Gastrocnemius medialis (tissue), 4 donors: ENCODE data around the gene HPCAL1. TPM values are rescaled to one million over a fixed set of nuclear protein-coding genes. Genes with fewer than 3 reads are reported as not detected.

Experiments
- ATAC-seq, 2 donors: fragments of 150-250 bp; one replicate each; pipeline ENCODE4 v1.9.1; 2016
- DNase-seq, 2 donors: peaks; one replicate each; pipeline ENCODE4 v3.0.0-alpha.2; 2019
- H3K27ac ChIP-seq, 4 donors: fragments of 200-600 bp; sonication (generic); 1 replicate in 1 of 4; 2 replicates in 3 of 4; pipeline ENCODE4 v1.5.1; 2016 to 2018; ENCODE audit warnings: mild to moderate bottlenecking in 2 of 4, moderate library complexity in 1 of 4
- H3K27me3 ChIP-seq, 3 donors: fragments of 200-600 bp; sonication (generic) in 2 of 3; 1 replicate in 1 of 3; 2 replicates in 2 of 3; pipeline versions ENCODE4 v1.5.1 to v1.6.0; 2016 to 2019; ENCODE audit warnings: mild to moderate bottlenecking in 1 of 3, moderate library complexity in 1 of 3
- H3K36me3 ChIP-seq, 2 donors: fragments of 200-600 bp; sonication (generic) in 1 of 2; one replicate each; pipeline ENCODE4 v1.5.1; 2017 to 2018
- H3K4me1 ChIP-seq, 2 donors: fragments of 200-600 bp; sonication (generic) in 1 of 2; one replicate each; pipeline ENCODE4 v1.5.1; 2016 to 2017; ENCODE audit warnings: mild to moderate bottlenecking in 2 of 2
- H3K4me3 ChIP-seq, 4 donors: fragments of 200-600 bp; sonication (generic) in 3 of 4; 1 replicate in 1 of 4; 2 replicates in 3 of 4; pipeline ENCODE4 v1.5.1; 2016 to 2019; ENCODE audit warnings: mild to moderate bottlenecking in 2 of 4
- H3K9me3 ChIP-seq, 3 donors: fragments of 200-600 bp; sonication (generic) in 2 of 3; 1 replicate in 1 of 3; 2 replicates in 2 of 3; pipeline ENCODE4 v1.5.1; 2016 to 2019
- CTCF ChIP-seq, 5 experiments: fragments of 450-650 bp in 3 of 5; fragments of 200-600 bp in 2 of 5; sonication (generic) in 2 of 5; IDR thresholded peaks in 4 of 5; conservative IDR thresholded peaks in 1 of 5; 1 replicate in 4 of 5; 2 replicates in 1 of 5; pipeline ENCODE4 v1.5.1; 2016 to 2019; ENCODE audit warnings: antibody characterized with exemption in 5 of 5, mild to moderate bottlenecking in 3 of 5, moderate library complexity in 3 of 5
- POLR2A ChIP-seq, 2 donors: fragments of 450-650 bp; IDR thresholded peaks; one replicate each; pipeline ENCODE4 v1.6.1; 2017; ENCODE audit warnings: antibody characterized with exemption in 2 of 2, mild to moderate bottlenecking in 2 of 2, moderate library complexity in 2 of 2
- in situ Hi-C, 4 donors: fragments of 200-750 bp; cut with MboI; loops; one replicate each; pipeline versions ENCODE4 v1.15.0 to v1.8.0; 2017; ENCODE audit warnings: low sequenced_read_pairs in 4 of 4
- intact Hi-C: fragments of 100-400 bp; cut with DNase I; formaldehyde crosslinking; loops from one replicate; pipeline ENCODE4 v1.15.1; 2023; ENCODE audit warnings: low total_unique reads
- total RNA-seq, 4 donors: library from RNA; depleted of rRNA; stranded (reverse); fragments of >200 nt; gene quantifications; one replicate each; pipeline versions ENCODE4 v1.1.0 to v1.2.3, GENCODE V29; 2016

HPCAL1 gene
- total RNA-seq, 4 donors from 2014 or later, result 29.0 to 45.5 (median 34.5) TPM

- Histone ChIP-seq H3K4me3 (no peak overlapping the region), H3K36me3 (no peaks in the 10 kb centered on the region), H3K9me3 (no peaks in the 10 kb centered on the region), H3K27ac (no peak overlapping the region), H3K4me1 (no peaks in the 10 kb centered on the region), H3K27me3 (no peaks in the 10 kb centered on the region)
- TF ChIP-seq POLR2A (IDR thresholded peaks at IDR 0.05), result no peak
- DNase-seq, result no peak
- no peak for ATAC-seq
- in situ Hi-C loops (no loop called here), intact Hi-C loops (no loop called here)
These were observed 23.2 kb upstream of the HPCAL1 start for GRCh38 chr2:10279472-10279870.

- Histone ChIP-seq H3K27me3 (no peaks in the 10 kb centered on the region), H3K36me3 (no peaks in the 10 kb centered on the region), H3K27ac (no peak overlapping the region), H3K4me3 (no peak overlapping the region), H3K9me3 (no peaks in the 10 kb centered on the region), H3K4me1 (peaks cover 0 to 2% of the 10 kb centered on the region in 2 donors)
- DNase-seq (no peak), ATAC-seq (no peak)
- in situ Hi-C loops, result no loop called here
- intact Hi-C loops, result no loop called here
- TF ChIP-seq CTCF (IDR thresholded peaks at IDR 0.05 in 4 of 5, conservative IDR thresholded peaks at IDR 0.05 in 1 of 5) (no peak), POLR2A (IDR thresholded peaks at IDR 0.05) (no peak)
These were observed 22.7 kb upstream of the HPCAL1 start for GRCh38 chr2:10279946-10280463.

- Histone ChIP-seq H3K27me3 (no peaks in the 10 kb centered on the region), H3K27ac (no peak overlapping the region), H3K4me3 (no peak overlapping the region), H3K4me1 (peaks cover 7 to 10% of the 10 kb centered on the region in 2 donors), H3K9me3 (no peaks in the 10 kb centered on the region), H3K36me3 (no peaks in the 10 kb centered on the region)
- no peak for TF ChIP-seq CTCF (IDR thresholded peaks at IDR 0.05 in 4 of 5, conservative IDR thresholded peaks at IDR 0.05 in 1 of 5)
- TF ChIP-seq POLR2A (IDR thresholded peaks at IDR 0.05), result no peak
- intact Hi-C loops (no loop called here), in situ Hi-C loops (no loop called here)
- DNase-seq, result no peak
- ATAC-seq, result no peak
These were observed 20.8 kb upstream of the HPCAL1 start for GRCh38 chr2:10281891-10282290.

- Histone ChIP-seq H3K36me3 (no peaks in the 10 kb centered on the region), H3K9me3 (no peaks in the 10 kb centered on the region), H3K4me3 (no peak overlapping the region), H3K4me1 (peaks cover 7 to 10% of the 10 kb centered on the region in 2 donors), H3K27ac (no peak overlapping the region), H3K27me3 (no peaks in the 10 kb centered on the region)
- intact Hi-C loops (no loop called here), in situ Hi-C loops (no loop called here)
- DNase-seq (no peak), ATAC-seq (no peak)
- TF ChIP-seq POLR2A (IDR thresholded peaks at IDR 0.05), result no peak
- no peak for TF ChIP-seq CTCF (IDR thresholded peaks at IDR 0.05 in 4 of 5, conservative IDR thresholded peaks at IDR 0.05 in 1 of 5)
These were observed 20.0 kb upstream of the HPCAL1 start for GRCh38 chr2:10282611-10283105.

GRCh38 chr2:10283106-10284062, 19.3 kb upstream of the HPCAL1 start:
- TF ChIP-seq POLR2A (IDR thresholded peaks at IDR 0.05) (no peak), CTCF (IDR thresholded peaks at IDR 0.05 in 4 of 5, conservative IDR thresholded peaks at IDR 0.05 in 1 of 5) (no peak)
- DNase-seq (no peak), ATAC-seq (no peak)
- no peaks in the 10 kb centered on the region for H3K9me3 ChIP-seq
- intact Hi-C loops, result no loop called here
- H3K27ac ChIP-seq, result no peak overlapping the region
- H3K4me3 ChIP-seq, result no peak overlapping the region
- no peaks in the 10 kb centered on the region for H3K36me3 ChIP-seq
- in situ Hi-C loops, result no loop called here
- peaks cover 7 to 10% of the 10 kb centered on the region in 2 donors for H3K4me1 ChIP-seq
- H3K27me3 ChIP-seq, result no peaks in the 10 kb centered on the region
